MCF 10A (cell line): ENCODE data around the gene LDLRAD4. TPM values are rescaled to one million over a fixed set of nuclear protein-coding genes. Genes with fewer than 3 reads are reported as not detected.

Experiments
- BruUV-seq: library from RNA; stranded (reverse); fragments of 400-500 nt; replicated peaks from 2 replicates; lab custom pipeline; 2021; lab: Mats Ljungman, UMichigan
- CTCF ChIA-PET: fragments of 300-600 bp; sonication (Branson Sonifier 250); formaldehyde crosslinking; extraction: SDS; loops from one replicate; lab custom pipeline; 2021; ENCODE audit warnings: antibody characterized with exemption, inconsistent platforms; lab: Yijun Ruan, JAX
- POLR2A ChIA-PET: fragments of 300-600, 350-650 bp; sonication (Branson Sonifier 250); formaldehyde crosslinking; extraction: SDS; loops from one replicate; lab custom pipeline; 2020; ENCODE audit warnings: antibody characterized with exemption, inconsistent platforms; lab: Yijun Ruan, JAX
- DNase-seq: peaks from one replicate; pipeline ENCODE4 v3.0.0-alpha.2; 2018; ENCODE audit not compliant: unreplicated experiment
- H3K27ac Mint-ChIP-seq: one replicate; pipeline ENCODE4 v1.8.0; 2022; ENCODE audit warnings: mild to moderate bottlenecking, low read depth, mixed read lengths; ENCODE audit not compliant: unreplicated experiment
- H3K27me3 Mint-ChIP-seq: one replicate; pipeline ENCODE4 v1.8.0; 2022; ENCODE audit warnings: mixed read lengths; ENCODE audit not compliant: insufficient read depth, unreplicated experiment
- H3K36me3 Mint-ChIP-seq: one replicate; pipeline ENCODE4 v1.8.0; 2022; ENCODE audit warnings: mild to moderate bottlenecking, moderate library complexity, mixed read lengths; ENCODE audit not compliant: insufficient read depth, unreplicated experiment
- H3K4me1 Mint-ChIP-seq: one replicate; pipeline ENCODE4 v1.8.0; 2022; ENCODE audit warnings: mixed read lengths; ENCODE audit not compliant: insufficient read depth, unreplicated experiment
- H3K4me3 Mint-ChIP-seq: one replicate; pipeline ENCODE4 v1.8.0; 2022; ENCODE audit warnings: mild to moderate bottlenecking, moderate library complexity, mixed read lengths; ENCODE audit not compliant: unreplicated experiment
- H3K9me3 Mint-ChIP-seq: one replicate; pipeline ENCODE4 v1.8.0; 2022; ENCODE audit warnings: mixed read lengths; ENCODE audit not compliant: unreplicated experiment
- intact Hi-C: fragments of 100-400 bp; cut with micrococcal nuclease; formaldehyde crosslinking; loops from 2 replicates; pipeline ENCODE4 v1.14.1; 2022
- total RNA-seq: library from RNA; stranded (reverse); gene quantifications from 2 replicates; pipeline ENCODE4 v1.2.3, GENCODE V29; 2022
- TF ChIP-seq, protein P1 (sequence below): fragments of 200-600 bp; IDR thresholded peaks from one replicate; pipeline ENCODE4 v1.8.0; 2022; ENCODE audit warnings: antibody characterized with exemption, mild to moderate bottlenecking; ENCODE audit not compliant: unreplicated experiment

LDLRAD4 gene
- total RNA-seq, 1 experiment from 2014 or later: not detected

DNA sequence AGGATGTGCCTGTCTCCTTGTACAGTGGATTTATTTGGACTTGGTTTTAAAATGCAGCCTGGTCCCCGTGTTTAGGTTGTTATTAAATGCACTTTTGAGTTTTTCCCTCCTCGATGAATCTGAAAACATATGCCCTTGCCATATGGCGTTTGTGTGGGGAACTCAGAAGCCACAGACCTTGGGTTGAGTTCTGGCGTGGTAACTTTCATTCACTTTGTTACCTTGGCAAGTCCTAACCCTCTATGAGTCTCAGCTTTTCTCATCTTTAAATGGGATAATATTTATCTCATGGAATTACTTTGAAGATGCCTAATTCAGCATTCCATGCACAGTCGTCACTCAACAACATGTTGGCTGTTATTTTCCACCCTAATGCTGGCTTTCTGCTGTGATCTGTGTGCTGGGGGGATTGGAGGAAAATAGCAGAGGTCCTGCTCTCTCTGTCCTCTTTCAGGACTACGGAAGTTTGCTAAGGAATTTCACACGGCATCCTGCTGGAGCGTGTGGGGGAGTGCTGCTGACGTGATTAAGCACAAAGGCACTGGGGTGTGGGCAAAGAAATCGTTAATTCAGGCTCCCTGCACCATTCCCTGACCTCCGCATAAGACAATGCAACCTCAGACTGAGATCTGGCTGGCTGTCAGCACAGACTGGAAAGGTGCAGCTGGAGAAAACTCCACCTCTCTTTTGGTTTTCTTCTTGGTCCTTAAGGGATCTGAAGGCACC is 61.7 kb downstream of the LDLRAD4 start:
- no peaks in the 10 kb centered on the region for H3K27me3 Mint-ChIP-seq
- H3K36me3 Mint-ChIP-seq: no peaks in the 10 kb centered on the region
- TF ChIP-seq, protein P1, sequence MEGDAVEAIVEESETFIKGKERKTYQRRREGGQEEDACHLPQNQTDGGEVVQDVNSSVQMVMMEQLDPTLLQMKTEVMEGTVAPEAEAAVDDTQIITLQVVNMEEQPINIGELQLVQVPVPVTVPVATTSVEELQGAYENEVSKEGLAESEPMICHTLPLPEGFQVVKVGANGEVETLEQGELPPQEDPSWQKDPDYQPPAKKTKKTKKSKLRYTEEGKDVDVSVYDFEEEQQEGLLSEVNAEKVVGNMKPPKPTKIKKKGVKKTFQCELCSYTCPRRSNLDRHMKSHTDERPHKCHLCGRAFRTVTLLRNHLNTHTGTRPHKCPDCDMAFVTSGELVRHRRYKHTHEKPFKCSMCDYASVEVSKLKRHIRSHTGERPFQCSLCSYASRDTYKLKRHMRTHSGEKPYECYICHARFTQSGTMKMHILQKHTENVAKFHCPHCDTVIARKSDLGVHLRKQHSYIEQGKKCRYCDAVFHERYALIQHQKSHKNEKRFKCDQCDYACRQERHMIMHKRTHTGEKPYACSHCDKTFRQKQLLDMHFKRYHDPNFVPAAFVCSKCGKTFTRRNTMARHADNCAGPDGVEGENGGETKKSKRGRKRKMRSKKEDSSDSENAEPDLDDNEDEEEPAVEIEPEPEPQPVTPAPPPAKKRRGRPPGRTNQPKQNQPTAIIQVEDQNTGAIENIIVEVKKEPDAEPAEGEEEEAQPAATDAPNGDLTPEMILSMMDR: no peak
- BruUV-seq: no TSS peak
- no peaks in the 10 kb centered on the region for H3K4me1 Mint-ChIP-seq
- no peak overlapping the region for H3K27ac Mint-ChIP-seq
- H3K9me3 Mint-ChIP-seq: no peaks in the 10 kb centered on the region
- no peak for DNase-seq
- CTCF ChIA-PET: interaction anchor here (1.0 kb wide), 1 partner anchor 68 kb away, joined by 3 read pairs; no protein-coding TSS in a partner anchor
- intact Hi-C loops: no loop called here
- POLR2A ChIA-PET: no interaction called here
- H3K4me3 Mint-ChIP-seq: no peak overlapping the region

- Mint-ChIP-seq H3K27ac (no peak overlapping the region), H3K9me3 (peaks cover 9% of the 10 kb centered on the region), H3K4me3 (no peak overlapping the region), H3K36me3 (no peaks in the 10 kb centered on the region), H3K4me1 (no peaks in the 10 kb centered on the region), H3K27me3 (no peaks in the 10 kb centered on the region)
- POLR2A ChIA-PET: no interaction called here
- TF ChIP-seq, protein P1: no peak
- no peak for DNase-seq
- CTCF ChIA-PET: no interaction called here
- intact Hi-C loops: no loop called here
- BruUV-seq: no TSS peak
Measured at GRCh38 chr18:13281406-13281805, 62.8 kb downstream of the LDLRAD4 start.

GRCh38 chr18:13283746-13284145 is 65.2 kb downstream of the LDLRAD4 start:
- Mint-ChIP-seq H3K27me3 (no peaks in the 10 kb centered on the region), H3K27ac (no peak overlapping the region), H3K9me3 (peaks cover 14% of the 10 kb centered on the region), H3K36me3 (no peaks in the 10 kb centered on the region), H3K4me1 (no peaks in the 10 kb centered on the region), H3K4me3 (no peak overlapping the region)
- no peak for DNase-seq
- TF ChIP-seq, protein P1: no peak
- ChIA-PET POLR2A (no interaction called here), CTCF (no interaction called here)
- intact Hi-C loops: no loop called here
- BruUV-seq: no TSS peak

GRCh38 chr18:13284330-13285027 is 65.9 kb downstream of the LDLRAD4 start:
- no peaks in the 10 kb centered on the region for H3K27me3 Mint-ChIP-seq
- ChIA-PET CTCF (no interaction called here), POLR2A (interaction anchor here (0.7 kb wide), 1 partner anchor 63 kb away, joined by 3 read pairs; no protein-coding TSS in a partner anchor)
- no peaks in the 10 kb centered on the region for H3K4me1 Mint-ChIP-seq
- H3K9me3 Mint-ChIP-seq: peaks cover 17% of the 10 kb centered on the region
- intact Hi-C loops: no loop called here
- no peak overlapping the region for H3K4me3 Mint-ChIP-seq
- no peaks in the 10 kb centered on the region for H3K36me3 Mint-ChIP-seq
- DNase-seq: no peak
- no TSS peak for BruUV-seq
- TF ChIP-seq, protein P1: no peak
- H3K27ac Mint-ChIP-seq: no peak overlapping the region
